ENCODE results near the gene TP53TG3D.
"Not testable (repeated sequence)": the region's sequence is repeated elsewhere in the genome, so short reads cannot be mapped to it uniquely, and the experiment has no call there.

Gene TP53TG3D, protein sequence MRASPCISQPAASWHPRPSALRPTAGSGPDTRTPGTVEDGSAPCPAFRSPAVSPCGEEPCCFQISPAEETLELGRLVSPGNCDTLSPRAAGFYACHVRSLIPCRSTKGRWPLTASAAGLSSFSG

GRCh38 chr16:32252986-32253385 is at the start of gene TP53TG3D:
TP53TG3D (plus strand) TSS chr16:32253286; CDS start chr16:32253354, 68 bp downstream.
- DNase-seq, result not testable (repeated sequence)

DNA sequence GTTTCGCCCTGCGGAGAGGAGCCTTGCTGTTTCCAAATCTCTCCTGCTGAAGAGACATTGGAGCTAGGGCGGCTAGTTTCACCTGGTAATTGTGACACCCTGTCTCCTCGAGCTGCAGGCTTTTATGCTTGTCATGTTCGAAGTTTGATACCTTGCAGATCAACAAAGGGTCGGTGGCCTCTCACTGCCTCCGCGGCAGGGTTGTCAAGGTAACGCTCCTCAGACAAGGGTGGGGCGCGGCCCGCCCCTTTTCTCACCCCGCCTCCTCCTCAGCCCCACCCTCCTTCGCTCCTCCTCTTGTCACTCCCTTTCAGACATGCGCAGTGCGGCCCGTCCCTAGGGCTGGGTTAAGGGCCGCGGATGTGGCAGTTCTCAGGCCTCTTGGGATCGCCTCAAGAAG is 421 bp downstream of the TP53TG3D start:
- DNase-seq, result not testable (repeated sequence)

GRCh38 chr16:32261526-32261925 is 8.4 kb downstream of the TP53TG3D start:
- not testable (repeated sequence) for DNase-seq

DNA sequence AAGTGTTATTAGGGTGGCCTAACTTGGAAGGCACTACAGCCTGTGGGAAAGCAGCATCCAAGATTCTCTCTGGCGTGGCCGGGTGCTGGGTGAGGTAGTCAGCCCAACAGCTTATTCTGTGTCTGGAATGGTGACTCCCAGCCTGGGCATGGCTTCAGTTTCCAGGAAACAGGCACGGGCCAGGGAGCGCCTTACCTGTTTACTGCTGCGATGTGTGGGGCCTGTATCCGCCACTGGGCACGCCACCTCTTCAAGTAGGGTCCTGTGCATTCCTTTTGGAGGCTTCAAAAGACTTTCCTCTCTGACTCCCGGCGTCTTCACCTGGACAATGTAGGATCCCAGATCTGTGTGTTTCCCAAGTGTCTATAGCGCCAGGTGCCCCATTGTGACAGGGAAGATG is 10.5 kb downstream of the TP53TG3D start:
- DNase-seq, result not testable (repeated sequence)

DNA sequence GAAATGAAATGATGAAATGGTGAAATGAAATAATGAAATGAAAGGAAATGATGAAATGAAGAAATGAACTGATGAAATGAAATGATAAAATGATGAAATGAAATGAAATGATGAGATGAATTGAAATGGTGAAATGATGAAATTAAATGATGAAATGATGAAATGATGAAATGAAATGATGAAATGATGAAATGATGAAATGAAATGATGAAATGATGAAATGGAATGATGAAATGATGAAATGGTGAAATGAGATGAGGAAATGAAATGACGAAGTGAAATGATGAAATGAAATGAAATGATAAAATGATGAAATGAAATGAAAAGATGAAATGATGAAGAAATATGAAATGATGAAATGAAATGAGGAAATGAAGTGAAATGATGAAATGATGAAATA is 28.8 kb downstream of the TP53TG3D start:
- not testable (repeated sequence) for DNase-seq

DNA sequence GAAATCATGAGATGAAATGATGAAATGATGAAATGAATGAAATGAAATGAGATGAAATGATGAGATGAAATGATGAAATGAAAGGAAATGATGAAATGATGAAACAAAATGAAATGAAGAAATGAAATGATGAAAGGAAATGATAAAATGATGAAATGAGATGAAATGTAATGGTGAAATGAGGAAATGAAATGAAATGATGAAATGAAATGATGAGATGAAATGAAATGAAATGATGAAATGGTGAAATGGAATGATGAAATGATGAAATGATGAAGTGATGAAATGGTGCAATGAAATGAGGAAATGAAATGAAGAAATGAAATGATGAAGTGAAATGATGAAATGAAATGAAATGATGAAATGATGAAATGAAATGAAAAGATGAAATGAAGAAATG is 29.9 kb downstream of the TP53TG3D start:
- not testable (repeated sequence) for DNase-seq

- not testable (repeated sequence) for DNase-seq
Measured at GRCh38 chr16:32283917-32284495, 30.9 kb downstream of the TP53TG3D start.

DNA sequence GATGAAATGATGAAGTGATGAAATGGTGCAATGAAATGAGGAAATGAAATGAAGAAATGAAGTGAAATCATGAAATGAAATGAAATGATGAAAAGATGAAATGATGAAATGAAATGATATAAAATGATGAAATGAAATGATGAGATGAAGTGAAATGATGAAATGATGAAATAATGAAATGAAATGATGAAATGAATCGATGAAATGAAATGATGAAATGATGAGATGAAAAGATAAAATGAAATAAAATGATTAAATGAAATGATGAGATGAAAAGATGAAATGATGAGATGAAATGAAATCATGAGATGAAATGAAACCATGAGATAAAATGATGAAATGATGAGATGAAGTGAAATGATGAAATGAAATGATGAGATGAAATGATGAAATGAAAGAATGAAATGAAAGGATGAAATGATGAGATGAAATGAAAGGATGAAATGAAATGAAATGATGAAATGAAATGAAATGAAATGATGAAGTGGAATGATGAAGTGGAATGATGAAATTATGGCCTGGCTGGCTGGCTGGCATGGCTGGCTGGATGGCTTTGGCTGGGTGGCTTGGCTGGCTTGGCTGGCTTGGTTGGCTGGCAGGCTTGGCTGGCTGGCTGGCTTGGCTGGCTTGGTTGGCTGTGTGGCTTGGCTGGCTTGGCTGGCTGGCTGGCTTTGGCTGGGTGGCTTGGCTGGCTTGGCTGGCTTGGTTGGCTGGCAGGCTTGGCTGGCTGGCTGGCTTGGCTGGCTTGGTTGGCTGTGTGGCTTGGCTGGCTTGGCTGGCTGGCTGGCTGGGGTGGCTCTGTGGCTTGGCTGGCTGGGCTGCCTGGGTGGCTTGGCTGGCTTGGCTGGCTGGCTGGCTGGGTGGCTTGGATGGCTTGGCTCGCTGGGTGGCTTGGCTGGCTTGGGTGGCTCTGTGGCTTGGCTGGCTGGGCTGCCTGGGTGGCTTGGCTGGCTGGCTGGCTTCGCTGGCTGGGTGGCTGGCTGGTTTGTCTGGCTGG is 32.0 kb downstream of the TP53TG3D start:
- DNase-seq, result not testable (repeated sequence)

DNA sequence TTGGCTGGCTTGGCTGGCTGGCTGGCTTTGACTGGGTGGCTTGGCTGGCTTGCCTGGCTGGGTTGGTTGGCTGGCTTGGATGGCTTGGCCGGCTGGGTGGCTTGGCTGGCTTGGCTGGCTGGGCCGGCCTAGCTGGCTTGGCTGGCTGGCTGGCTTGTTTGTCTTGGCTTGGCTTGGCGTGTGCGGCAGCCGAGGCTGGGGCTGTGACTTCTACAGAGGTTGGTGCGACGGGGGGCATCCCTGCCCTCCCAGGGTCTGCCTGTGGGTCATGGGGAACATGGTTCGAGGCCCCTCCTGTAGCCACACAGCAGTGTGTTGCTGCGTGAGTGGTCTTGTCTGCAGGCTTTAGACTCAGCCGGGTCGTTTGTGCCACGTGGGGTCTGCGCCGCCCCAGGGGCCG is 33.1 kb downstream of the TP53TG3D start:
- DNase-seq, result not testable (repeated sequence)

DNA sequence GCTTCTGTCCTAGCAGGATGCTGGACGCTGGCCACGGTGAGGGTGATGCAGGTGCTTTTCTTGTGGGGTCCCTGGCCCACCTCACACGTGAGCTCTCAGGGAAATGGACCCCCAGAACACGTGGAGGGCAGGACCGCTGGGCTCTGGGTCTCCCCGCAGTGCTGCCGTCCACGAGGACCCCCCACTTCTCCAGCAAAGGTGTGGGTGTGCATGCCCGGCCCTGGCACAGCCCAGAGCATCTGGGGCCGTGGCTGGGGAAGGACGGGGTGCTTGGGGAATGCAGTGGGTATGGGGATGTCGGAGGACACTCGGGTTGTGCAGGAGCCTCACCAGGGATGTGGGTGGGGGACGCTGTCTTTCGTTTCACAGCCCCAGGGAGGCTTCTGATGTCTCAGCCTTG is 34.7 kb downstream of the TP53TG3D start:
- DNase-seq, result not testable (repeated sequence)

DNA sequence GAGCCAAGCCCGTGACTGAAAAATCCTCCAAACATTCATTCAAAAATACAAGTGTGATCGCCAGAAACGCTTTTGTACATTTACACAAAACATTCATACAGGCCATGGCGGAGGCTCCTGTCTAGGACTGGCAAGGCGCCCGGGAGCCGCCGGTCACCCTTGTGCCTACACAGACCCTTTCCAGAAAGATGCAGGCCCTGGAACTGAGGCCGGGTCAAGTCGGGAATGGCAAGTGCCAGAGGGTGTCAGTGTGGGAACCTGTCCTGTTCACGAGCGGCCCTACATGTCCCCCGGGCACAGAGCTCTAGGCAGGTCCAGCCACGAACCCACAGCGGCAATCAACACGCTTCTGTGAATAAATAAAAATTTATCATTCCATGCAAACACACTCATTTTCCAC is 36.1 kb downstream of the TP53TG3D start:
- not testable (repeated sequence) for DNase-seq

DNA sequence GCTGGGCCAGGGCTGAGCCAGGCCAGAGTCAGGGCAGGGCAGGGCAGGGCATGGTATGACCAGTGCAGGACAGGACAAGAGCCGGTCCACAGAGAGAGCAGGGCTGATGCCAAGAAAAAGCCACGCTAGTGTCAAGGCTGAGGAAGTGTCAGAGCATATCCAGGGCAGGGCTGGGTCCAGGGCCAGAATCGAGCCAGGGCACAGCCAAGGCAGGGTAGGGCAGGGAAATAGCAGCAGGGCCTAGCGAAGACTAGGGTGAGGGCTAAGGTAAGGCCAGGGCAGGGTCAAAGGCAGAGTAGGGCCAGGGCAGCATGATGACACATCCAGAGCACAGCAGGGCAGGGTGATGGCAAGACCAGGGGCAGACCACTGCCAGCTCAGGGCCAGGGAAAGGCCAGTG is 49.7 kb downstream of the TP53TG3D start:
- DNase-seq, result not testable (repeated sequence)

Data from NCI-H1417 (cell line).